Activated CD4-positive, alpha-beta T cell treated with anti-CD3 and anti-CD28 coated beads, Interleukin-2, Interleukin-4, amounts not matched to agents 100 ng/mL and 50 ng/mL, durations not matched to agents 16 hours and 8 hours (primary cell): Measurements from ENCODE around the gene ATP5F1C.
"Not testable (repeated sequence)": the region's sequence is repeated elsewhere in the genome, so short reads cannot be mapped to it uniquely, and the experiment has no call there.

ENCODE experiments used
- DNase-seq: peaks from one replicate; pipeline ENCODE4 v3.0.0-alpha.2; 2020; ENCODE audit warnings: low spot score

Gene ATP5F1C

DNA sequence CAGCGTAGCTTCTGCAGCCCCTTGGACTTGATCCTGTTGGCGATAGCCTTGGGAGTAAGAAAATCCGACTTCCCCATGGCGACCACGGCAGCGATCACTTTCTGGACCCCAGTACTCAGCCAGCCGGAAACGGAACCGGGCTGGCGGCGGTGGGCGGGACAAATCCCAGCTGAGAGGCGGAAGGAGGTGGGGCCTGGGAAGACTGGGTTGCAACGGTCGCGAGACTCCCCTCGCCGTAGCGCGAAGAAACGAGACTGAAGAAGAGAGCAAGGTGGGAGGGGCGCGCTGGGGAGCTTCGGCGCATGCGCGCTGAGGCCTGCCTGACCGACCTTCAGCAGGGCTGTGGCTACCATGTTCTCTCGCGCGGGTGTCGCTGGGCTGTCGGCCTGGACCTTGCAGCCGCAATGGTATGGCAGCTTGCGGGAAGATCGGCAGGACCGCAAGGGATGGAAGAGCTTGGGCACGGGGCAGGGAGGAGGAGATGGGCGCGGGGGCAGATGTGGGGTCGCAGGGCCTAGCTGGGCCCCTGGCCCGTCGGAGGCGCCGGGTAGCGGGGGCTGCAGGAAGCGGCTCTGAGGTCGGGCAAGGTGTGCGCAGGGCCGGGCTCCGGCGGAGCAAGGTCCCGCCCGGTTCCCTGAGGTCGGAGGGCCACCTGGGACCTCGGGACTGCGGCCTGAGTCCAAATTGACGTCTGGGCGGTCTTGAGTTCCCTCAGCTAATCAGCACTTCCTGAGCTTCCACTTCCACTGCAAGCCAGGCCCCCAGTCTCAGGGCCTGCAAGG lies at the start of gene ATP5F1C, which contains the start of gene KIN:
TSS of gene ATP5F1C (plus strand) at position 321 of the 782 bp plus-strand sequence. CDS start at position 352, 31 bp downstream.
TSS of gene KIN (minus strand) at position 137 of the 782 bp plus-strand sequence. CDS start at position 77, 60 bp downstream.
- DNase-seq: peak; percentile 98

DNA sequence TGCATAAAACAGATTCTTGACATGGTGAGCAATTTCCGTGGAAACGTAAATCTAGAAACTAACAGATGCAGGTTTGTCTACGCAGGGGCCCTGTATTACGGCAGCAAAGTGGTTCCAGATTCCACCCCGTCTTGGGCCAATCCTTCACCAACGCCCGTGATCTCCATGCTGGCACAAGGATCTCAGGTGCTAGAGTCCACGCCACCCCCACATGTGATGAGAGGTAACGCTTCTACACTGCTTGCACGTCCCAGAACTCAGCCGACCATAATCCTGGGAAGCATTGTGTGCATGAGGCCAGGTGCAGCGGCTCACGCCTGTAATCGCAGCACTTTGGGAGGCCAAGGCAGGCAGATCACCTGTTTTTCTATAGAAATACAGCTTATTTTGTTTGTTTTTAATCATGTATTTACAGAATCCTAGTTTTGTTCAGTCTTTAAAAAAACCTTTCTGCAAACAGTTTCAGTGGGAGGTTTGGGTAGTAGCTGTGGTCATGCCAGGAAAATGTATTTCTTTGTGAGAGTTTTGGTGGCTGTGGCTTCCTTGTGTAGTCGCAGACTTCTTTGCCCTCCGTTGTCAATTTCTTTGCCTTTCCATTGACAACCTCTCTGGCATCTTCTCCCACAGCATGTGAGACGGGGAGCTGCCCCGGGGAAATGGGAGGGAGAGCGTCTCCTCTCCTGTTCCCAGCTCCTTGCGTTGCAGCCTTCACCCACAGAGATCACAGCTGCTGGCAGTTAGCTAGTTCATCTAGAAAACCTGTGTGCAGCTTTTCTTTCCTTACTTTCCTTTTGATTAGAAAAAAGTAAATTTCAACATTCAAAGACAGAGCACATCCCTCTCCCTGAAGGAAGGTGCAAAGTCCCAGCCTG lies 49.2 kb upstream of the ATP5F1C start:
- no peak for DNase-seq

- DNase-seq: no peak
These were observed 43.7 kb upstream of the ATP5F1C start for GRCh38 chr10:7744307-7744706.

- not testable (repeated sequence) for DNase-seq
These were observed 39.3 kb upstream of the ATP5F1C start for GRCh38 chr10:7748637-7749036.

DNA sequence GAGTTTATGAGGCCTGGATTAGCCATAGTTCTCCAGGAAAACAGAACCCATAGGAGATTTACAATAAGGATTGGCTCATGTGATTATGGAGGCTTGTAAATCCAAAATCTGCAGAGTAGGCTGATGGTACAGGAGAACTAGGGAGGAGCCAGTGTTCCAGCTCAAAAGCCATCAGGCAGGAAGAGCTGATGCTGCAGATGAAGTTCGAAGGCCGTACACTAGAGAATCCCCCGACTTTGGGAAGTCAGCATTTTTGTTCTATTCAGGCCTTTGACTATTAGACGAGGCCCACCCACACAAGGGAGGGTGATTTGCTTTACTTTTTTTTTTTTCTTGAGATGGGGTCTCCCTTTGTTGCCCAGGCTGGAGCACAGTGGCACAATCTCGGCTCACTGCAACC lies 37.8 kb upstream of the ATP5F1C start:
- no peak for DNase-seq

GRCh38 chr10:7752251-7752650 lies 35.7 kb upstream of the ATP5F1C start:
- no peak for DNase-seq

DNA sequence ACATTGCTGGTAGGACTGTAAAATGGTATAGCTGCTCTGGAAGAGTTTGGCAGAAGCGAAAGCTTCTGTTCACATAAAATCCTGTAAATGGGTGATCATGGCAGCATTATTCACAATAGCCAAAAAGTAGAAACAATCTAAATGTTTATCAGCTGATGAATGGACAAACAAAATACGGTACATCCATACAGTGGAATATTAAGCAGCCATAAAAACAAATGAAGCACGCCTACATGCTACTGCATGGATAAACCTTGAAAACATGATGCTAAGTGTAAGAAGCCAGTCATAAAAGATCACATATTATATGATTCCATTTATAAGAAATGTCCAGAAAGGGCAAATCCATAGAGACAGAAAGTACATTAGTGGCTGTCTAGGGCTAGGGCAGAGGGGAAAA lies 32.9 kb upstream of the ATP5F1C start:
- DNase-seq: no peak

GRCh38 chr10:7756360-7756992 lies 31.5 kb upstream of the ATP5F1C start:
- peak; percentile 12 for DNase-seq

GRCh38 chr10:7763929-7764328 lies 24.0 kb upstream of the ATP5F1C start:
- DNase-seq: no peak

- DNase-seq: no peak
These were observed 21.7 kb upstream of the ATP5F1C start for GRCh38 chr10:7766241-7766640.

GRCh38 chr10:7767209-7767608 lies 20.8 kb upstream of the ATP5F1C start:
- no peak for DNase-seq

GRCh38 chr10:7768417-7768816 lies 19.6 kb upstream of the ATP5F1C start:
- no peak for DNase-seq

- no peak for DNase-seq
These were observed 13.9 kb upstream of the ATP5F1C start for GRCh38 chr10:7773845-7774801.

GRCh38 chr10:7776777-7777176 lies 11.2 kb upstream of the ATP5F1C start:
- DNase-seq: no peak

DNA sequence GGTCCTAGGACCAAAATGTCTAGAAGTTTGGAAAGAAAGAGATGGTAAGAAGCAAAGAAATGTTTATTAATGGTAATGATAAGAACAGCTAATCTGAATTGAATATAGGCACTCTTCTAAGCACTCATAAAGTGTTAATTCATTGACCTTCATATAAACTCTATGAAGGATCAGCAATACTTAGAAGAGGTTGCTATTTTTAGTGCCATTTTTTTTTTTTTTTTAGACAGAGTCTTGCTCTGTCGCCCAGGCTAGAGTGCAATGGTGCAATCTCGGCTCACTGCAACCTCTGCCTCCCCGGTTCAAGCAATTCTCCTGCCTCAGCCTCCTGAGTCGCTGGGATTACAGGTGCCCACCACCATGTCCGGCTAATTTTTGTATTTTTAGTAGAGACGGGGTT lies 5.8 kb upstream of the ATP5F1C start:
- DNase-seq: not testable (repeated sequence)

DNA sequence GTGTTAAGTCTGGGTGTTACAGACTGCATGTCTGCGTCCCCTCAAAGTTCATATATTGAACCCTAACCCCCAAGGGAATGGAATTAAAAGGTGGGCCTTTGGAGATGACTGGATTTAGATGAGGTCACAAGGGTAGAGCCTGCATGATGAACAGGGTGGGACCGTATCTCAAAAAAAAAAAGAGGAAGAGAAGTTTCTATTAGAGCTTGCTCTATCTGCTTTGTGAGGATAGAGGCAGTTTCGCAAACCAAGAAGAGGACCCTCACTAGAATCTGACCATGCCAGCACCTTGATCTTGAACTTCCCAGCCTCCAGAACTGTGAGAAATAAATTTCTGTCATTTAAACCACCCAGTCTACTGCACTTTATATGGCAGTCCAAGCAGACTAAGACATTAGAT lies 1.5 kb upstream of the ATP5F1C start:
- no peak for DNase-seq

DNA sequence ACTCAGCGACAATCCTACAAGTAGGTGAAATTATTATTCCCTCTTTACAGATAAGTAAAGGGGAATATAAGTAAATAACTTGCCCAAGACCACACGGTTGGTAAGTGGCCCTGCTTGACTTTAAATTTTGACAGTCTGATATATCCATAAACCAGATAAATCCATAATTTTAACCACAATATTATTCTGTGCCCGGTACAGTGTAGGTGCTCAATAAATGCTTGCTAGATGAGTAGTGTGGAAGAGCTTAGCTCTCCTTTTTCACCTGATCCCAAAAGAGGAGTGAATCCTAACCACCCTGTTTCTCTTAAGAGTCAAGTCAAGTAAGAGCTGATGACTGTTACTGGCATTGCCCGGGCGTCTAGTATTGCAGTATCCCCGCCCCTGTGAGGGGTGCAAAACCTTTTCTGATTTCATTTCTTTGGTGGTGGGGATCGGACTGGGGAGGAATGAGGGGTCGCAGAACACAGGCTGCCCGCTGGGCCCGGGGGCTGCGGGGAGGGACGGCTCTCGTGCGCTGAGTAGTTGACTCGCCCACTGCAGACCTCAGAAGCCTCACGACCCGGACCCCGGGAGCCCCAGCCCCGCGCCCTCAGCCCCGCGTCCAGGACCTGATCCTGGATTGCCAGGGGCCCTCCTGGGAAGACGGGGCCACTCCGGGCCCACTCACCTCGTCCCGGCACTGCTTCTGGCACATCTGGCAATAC lies 674 bp upstream of the ATP5F1C start:
- DNase-seq: no peak

DNA sequence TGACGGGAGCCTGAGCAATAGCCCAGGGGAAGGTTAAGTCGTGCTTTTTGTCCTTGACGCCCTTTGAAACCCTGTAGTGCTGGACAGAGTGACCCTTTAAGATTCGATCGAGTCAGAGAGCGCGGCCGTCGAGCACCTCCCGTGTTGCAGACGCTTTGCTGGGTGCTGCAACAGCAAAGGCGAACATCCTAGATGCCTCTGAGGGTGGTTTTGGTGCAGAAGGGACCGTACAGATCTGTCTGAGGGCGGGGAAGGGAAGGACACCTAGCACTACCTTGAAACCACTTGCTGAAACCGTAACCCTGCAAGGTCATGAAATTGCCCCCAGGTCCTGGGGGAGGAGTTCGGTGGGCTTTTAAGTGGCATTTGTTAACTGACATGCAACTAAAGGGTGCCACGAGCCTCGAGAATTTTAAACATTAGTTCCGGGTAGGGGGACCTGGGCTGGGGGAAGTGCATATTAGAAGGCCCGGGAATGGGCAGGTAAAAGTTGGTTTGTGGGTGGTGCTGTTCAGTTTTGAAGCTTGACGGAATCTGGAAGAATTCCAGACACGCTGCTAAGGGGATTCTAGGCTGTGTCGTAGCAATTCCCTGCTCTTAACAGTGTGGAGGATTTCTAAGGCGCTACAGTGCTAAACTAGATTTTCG lies 786 bp downstream of the ATP5F1C start:
- no peak for DNase-seq

- no peak for DNase-seq
These were observed 1.4 kb downstream of the ATP5F1C start for GRCh38 chr10:7789390-7789789.

DNA sequence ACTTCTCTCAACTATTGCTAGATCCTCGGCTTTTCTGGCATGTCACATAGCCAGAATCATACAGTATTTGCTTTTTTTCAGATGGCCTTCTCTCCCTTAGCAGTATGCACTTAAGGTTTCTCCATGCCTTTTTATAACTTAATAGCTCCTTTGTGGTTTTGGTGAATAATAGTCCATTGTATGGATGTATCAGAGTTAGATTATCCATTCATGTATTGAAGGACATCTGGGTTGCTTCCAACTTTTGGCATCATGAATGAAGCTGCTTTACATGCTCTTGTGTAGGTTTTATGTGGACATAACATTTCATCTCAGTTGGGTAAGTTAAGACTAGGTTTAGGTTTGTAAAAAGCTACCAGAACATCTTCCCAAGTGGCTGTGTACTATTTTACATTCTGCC lies 4.6 kb downstream of the ATP5F1C start:
- no peak for DNase-seq
